ENCODE results near the gene IGF2BP1.

IGF2BP1 gene

GRCh38 chr17:48997103-48997826 is at the start of gene IGF2BP1:
Gene IGF2BP1, plus strand, starts transcription at chr17:48997385. Its CDS starts 361 bp downstream, at chr17:48997746.
- DNase-seq = no peak

- DNase-seq = no peak
Measured at GRCh38 chr17:48951572-48951971, 45.6 kb upstream of the IGF2BP1 start.

GRCh38 chr17:48952904-48953303 is 44.3 kb upstream of the IGF2BP1 start:
- no peak for DNase-seq

GRCh38 chr17:48954300-48954755 is 42.9 kb upstream of the IGF2BP1 start:
- no peak for DNase-seq

GRCh38 chr17:48960834-48961515 is 36.2 kb upstream of the IGF2BP1 start:
- no peak for DNase-seq

- no peak for DNase-seq
Measured at GRCh38 chr17:48961516-48962233, 35.5 kb upstream of the IGF2BP1 start.

GRCh38 chr17:48970224-48970623 is 27.0 kb upstream of the IGF2BP1 start:
- DNase-seq = no peak

- no peak for DNase-seq
Measured at GRCh38 chr17:48970865-48971687, 26.1 kb upstream of the IGF2BP1 start.

GRCh38 chr17:48972749-48973097 is 24.5 kb upstream of the IGF2BP1 start:
- no peak for DNase-seq

GRCh38 chr17:48973806-48974205 is 23.4 kb upstream of the IGF2BP1 start:
- DNase-seq = no peak

GRCh38 chr17:48981927-48982539 is 15.2 kb upstream of the IGF2BP1 start:
- DNase-seq = no peak

GRCh38 chr17:48985436-48986245 is 11.5 kb upstream of the IGF2BP1 start:
- no peak for DNase-seq

- no peak for DNase-seq
Measured at GRCh38 chr17:48989100-48989499, 8.1 kb upstream of the IGF2BP1 start.

GRCh38 chr17:48990882-48991357 is 6.3 kb upstream of the IGF2BP1 start:
- DNase-seq = no peak

GRCh38 chr17:48992444-48992843 is 4.7 kb upstream of the IGF2BP1 start:
- no peak for DNase-seq

GRCh38 chr17:48993305-48993704 is 3.9 kb upstream of the IGF2BP1 start:
- no peak for DNase-seq

- no peak for DNase-seq
Measured at GRCh38 chr17:48993951-48994350, 3.2 kb upstream of the IGF2BP1 start.

- no peak for DNase-seq
Measured at GRCh38 chr17:48994549-48995303, 2.5 kb upstream of the IGF2BP1 start.

- DNase-seq = no peak
Measured at GRCh38 chr17:48995304-48995973, 1.7 kb upstream of the IGF2BP1 start.

Data from NCI-H1694 treated with DMSO at 0.1 percent for 48 hours (cell line).